Measurements from ENCODE around the gene MRPS12.

DNA sequence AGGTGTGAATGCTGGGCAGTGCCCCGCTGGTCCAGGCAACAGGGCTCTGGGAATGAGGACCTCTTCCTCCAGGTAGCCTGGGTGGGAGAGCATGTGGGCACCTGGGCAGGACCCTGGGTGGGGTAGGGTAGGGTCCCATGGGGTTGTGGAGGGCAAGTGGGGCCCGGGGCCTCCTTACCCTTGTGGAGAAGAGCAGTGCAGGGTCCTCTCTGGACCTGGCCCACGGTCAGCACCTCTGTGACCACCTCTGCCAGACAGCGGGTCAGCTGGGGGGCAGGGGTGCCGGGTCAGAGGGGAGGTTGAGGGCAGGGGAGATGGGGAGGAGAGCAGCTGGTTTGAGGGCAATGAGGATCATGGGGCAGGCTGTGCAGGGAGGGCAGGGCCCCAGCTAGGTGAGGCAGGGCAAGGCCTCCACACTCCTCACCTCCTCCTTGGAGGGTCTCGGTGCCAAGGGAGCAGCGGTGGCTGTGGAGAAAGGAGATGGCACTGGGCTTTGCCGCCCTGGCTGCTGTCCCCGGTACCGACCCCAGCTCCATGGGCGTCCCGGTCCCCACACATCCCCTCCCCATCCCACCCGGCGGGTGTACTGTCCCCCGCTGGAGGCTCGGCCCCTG, 19.2 kb upstream of the MRPS12 start:
- TF ChIP-seq, protein P1, sequence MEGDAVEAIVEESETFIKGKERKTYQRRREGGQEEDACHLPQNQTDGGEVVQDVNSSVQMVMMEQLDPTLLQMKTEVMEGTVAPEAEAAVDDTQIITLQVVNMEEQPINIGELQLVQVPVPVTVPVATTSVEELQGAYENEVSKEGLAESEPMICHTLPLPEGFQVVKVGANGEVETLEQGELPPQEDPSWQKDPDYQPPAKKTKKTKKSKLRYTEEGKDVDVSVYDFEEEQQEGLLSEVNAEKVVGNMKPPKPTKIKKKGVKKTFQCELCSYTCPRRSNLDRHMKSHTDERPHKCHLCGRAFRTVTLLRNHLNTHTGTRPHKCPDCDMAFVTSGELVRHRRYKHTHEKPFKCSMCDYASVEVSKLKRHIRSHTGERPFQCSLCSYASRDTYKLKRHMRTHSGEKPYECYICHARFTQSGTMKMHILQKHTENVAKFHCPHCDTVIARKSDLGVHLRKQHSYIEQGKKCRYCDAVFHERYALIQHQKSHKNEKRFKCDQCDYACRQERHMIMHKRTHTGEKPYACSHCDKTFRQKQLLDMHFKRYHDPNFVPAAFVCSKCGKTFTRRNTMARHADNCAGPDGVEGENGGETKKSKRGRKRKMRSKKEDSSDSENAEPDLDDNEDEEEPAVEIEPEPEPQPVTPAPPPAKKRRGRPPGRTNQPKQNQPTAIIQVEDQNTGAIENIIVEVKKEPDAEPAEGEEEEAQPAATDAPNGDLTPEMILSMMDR (IDR thresholded peaks at IDR 0.05), result no peak
- TF ChIP-seq POLR2A (IDR thresholded peaks at IDR 0.05; ENCODE audit: low read depth) (no peak), EP300 (IDR thresholded peaks at IDR 0.05) (no peak)
